ENCODE results near the gene COG3. TPM values are rescaled to one million over a fixed set of nuclear protein-coding genes. Genes with fewer than 3 reads are reported as not detected.

COG3 gene
- total and polyA plus RNA-seq, 2 experiments from 2014 or later = 17.1 to 23.9 TPM

DNA sequence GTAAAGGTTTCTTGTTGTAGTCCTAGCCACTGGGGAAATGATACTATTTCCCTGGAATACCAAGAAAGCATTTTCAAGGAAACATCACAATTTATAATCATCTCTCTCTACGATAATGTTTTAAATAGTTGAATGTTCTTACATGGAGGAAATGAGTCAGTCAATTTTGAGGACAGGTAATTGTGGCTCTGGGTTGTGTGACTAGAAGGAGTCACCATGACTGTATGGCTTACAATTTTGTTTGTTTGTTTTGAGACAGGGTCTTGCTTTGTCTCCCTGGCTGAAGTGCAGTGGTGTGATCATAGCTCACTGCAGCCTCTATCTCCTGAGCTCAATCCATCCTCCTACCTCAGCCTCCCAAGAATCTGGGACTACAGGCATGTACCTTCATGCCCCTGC lies 47.4 kb downstream of the COG3 start (continued):
- TF ChIP-seq REST (IDR thresholded peaks at IDR 0.05; ENCODE audit: unreplicated experiment) (no peak), ZNF331 (CRISPR knock-in tag; IDR thresholded peaks at IDR 0.05; ENCODE audit: low read depth) (no peak)
- TF ChIP-seq, protein P1, sequence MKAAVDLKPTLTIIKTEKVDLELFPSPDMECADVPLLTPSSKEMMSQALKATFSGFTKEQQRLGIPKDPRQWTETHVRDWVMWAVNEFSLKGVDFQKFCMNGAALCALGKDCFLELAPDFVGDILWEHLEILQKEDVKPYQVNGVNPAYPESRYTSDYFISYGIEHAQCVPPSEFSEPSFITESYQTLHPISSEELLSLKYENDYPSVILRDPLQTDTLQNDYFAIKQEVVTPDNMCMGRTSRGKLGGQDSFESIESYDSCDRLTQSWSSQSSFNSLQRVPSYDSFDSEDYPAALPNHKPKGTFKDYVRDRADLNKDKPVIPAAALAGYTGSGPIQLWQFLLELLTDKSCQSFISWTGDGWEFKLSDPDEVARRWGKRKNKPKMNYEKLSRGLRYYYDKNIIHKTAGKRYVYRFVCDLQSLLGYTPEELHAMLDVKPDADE (IDR thresholded peaks at IDR 0.05) = no peak

- H3K27me3 ChIP-seq (ENCODE audit: insufficient read depth) = no peaks in the 10 kb centered on the region
- ATAC-seq (no peak), DNase-seq (ENCODE audit: low spot score) (no peak)
- Mint-ChIP-seq H3K27ac (no peak overlapping the region), H3K4me1 (no peaks in the 10 kb centered on the region), H3K27me3 (ENCODE audit: insufficient read depth, low read depth, poor library complexity) (no peaks in the 10 kb centered on the region), H3K4me3 (no peak overlapping the region), H3K36me3 (ENCODE audit: low read depth) (peaks cover 48% of the 10 kb centered on the region), H3K9me3 (no peaks in the 10 kb centered on the region)
- H3F3A ChIP-seq (replicated peaks; ENCODE audit: low read depth) = no peaks in the 10 kb centered on the region
- peaks cover 7% of the 10 kb centered on the region; the same call in 1 of the 2 replicates for H4K20me1 ChIP-seq (replicated peaks; ENCODE audit: insufficient read depth)
- H3K4me1 ChIP-seq (ENCODE audit: insufficient read depth) = no peaks in the 10 kb centered on the region
- H2AFZ ChIP-seq = no peak overlapping the region
- H3K4me3 ChIP-seq = no peak overlapping the region
- H3K27ac ChIP-seq (ENCODE audit: low read depth) = no peak overlapping the region
- H3K36me3 ChIP-seq (ENCODE audit: insufficient read depth) = peaks cover 26% of the 10 kb centered on the region; the same call in 1 of the 2 replicates
- H3K4me2 ChIP-seq = no peak overlapping the region
- no peaks in the 10 kb centered on the region for H3K9me2 ChIP-seq (ENCODE audit: insufficient read depth)
- no peaks in the 10 kb centered on the region for H3K79me2 ChIP-seq (replicated peaks; ENCODE audit: insufficient read depth)
- TF ChIP-seq NANOG (IDR thresholded peaks at IDR 0.05; ENCODE audit: borderline replicate concordance) = no peak
- no peak for TF ChIP-seq ZNF331 (CRISPR knock-in tag; IDR thresholded peaks at IDR 0.05; ENCODE audit: low read depth)
- TF ChIP-seq POLR2AphosphoS5 (IDR thresholded peaks at IDR 0.05; ENCODE audit: low read depth) = no peak
- TF ChIP-seq ZNF114 (CRISPR knock-in tag; IDR thresholded peaks at IDR 0.05) = no peak
- no peak for TF ChIP-seq EZH2phosphoT487 (IDR thresholded peaks at IDR 0.05; ENCODE audit: unreplicated experiment)
- TF ChIP-seq, protein P1 (IDR thresholded peaks at IDR 0.05) = no peak
- no peak for TF ChIP-seq CREB1 (CRISPR knock-in tag; IDR thresholded peaks at IDR 0.05; ENCODE audit: low read depth)
- TF ChIP-seq STAT1 (IDR thresholded peaks at IDR 0.05; ENCODE audit: unreplicated experiment) = no peak
- no peak for TF ChIP-seq REST (IDR thresholded peaks at IDR 0.05; ENCODE audit: unreplicated experiment)
- TF ChIP-seq, protein P2, sequence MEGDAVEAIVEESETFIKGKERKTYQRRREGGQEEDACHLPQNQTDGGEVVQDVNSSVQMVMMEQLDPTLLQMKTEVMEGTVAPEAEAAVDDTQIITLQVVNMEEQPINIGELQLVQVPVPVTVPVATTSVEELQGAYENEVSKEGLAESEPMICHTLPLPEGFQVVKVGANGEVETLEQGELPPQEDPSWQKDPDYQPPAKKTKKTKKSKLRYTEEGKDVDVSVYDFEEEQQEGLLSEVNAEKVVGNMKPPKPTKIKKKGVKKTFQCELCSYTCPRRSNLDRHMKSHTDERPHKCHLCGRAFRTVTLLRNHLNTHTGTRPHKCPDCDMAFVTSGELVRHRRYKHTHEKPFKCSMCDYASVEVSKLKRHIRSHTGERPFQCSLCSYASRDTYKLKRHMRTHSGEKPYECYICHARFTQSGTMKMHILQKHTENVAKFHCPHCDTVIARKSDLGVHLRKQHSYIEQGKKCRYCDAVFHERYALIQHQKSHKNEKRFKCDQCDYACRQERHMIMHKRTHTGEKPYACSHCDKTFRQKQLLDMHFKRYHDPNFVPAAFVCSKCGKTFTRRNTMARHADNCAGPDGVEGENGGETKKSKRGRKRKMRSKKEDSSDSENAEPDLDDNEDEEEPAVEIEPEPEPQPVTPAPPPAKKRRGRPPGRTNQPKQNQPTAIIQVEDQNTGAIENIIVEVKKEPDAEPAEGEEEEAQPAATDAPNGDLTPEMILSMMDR (conservative IDR thresholded peaks at IDR 0.05; ENCODE audit: low read depth in 2 of 2) = no peak
Measured at GRCh38 chr13:45516757-45517156, 52.0 kb downstream of the COG3 start.

Measured in GM23338 (cell line).